Stimulated activated CD4-positive, alpha-beta T cell treated with anti-CD3 and anti-CD28 coated beads, Interleukin-1b, Interleukin-23, amount 100 ng/mL, for 24 hours (primary cell): Measurements from ENCODE around the gene KCNC3.
A peak's percentile ranks its signal among the peaks of the same experiment; 100 is the strongest.

Source experiments
- DNase-seq, 4 experiments: peaks; one replicate each; pipeline ENCODE4 v3.0.0-alpha.2; 2020; ENCODE audit warnings: low read depth in 4 of 4, low spot score in 1 of 4

KCNC3 gene

GRCh38 chr19:50328224-50328872 lies 829 bp downstream of the KCNC3 start:
- DNase-seq: no peak

- DNase-seq: no peak
These were observed 1.5 kb downstream of the KCNC3 start for GRCh38 chr19:50327461-50328223.

- no peak for DNase-seq
These were observed 2.2 kb downstream of the KCNC3 start for GRCh38 chr19:50327013-50327412.

GRCh38 chr19:50326101-50326664 lies 3.0 kb downstream of the KCNC3 start:
- DNase-seq: no peak

- DNase-seq: peak; percentile 35 to 74 (median 60)
These were observed 3.7 kb downstream of the KCNC3 start for GRCh38 chr19:50325310-50326100.

GRCh38 chr19:50324331-50324730 lies 4.8 kb downstream of the KCNC3 start:
- no peak for DNase-seq

- no peak for DNase-seq
These were observed 5.4 kb downstream of the KCNC3 start for GRCh38 chr19:50323782-50324133.

GRCh38 chr19:50322931-50323781 lies 6.0 kb downstream of the KCNC3 start:
- no peak for DNase-seq

GRCh38 chr19:50322234-50322633 lies 6.9 kb downstream of the KCNC3 start:
- no peak for DNase-seq

- no peak for DNase-seq
These were observed 7.3 kb downstream of the KCNC3 start for GRCh38 chr19:50321831-50322230.

GRCh38 chr19:50320596-50320995 lies 8.6 kb downstream of the KCNC3 start:
- DNase-seq: no peak

- DNase-seq: no peak
These were observed 9.1 kb downstream of the KCNC3 start for GRCh38 chr19:50320051-50320450.

GRCh38 chr19:50319156-50319555 lies 10.0 kb downstream of the KCNC3 start:
- DNase-seq: no peak

- DNase-seq: no peak
These were observed 10.7 kb downstream of the KCNC3 start for GRCh38 chr19:50318438-50318837.

GRCh38 chr19:50317115-50317514 lies 12.1 kb downstream of the KCNC3 start:
- DNase-seq: no peak

GRCh38 chr19:50315773-50316448 lies 13.3 kb downstream of the KCNC3 start:
- DNase-seq: no peak

- DNase-seq: no peak
These were observed 14.2 kb downstream of the KCNC3 start for GRCh38 chr19:50314724-50315708.

GRCh38 chr19:50313812-50314536 lies 15.2 kb downstream of the KCNC3 start:
- no peak for DNase-seq
